HepG2 (cell line): Measurements from ENCODE around the gene ICAM2. TPM values are rescaled to one million over a fixed set of nuclear protein-coding genes. Genes with fewer than 3 reads are reported as not detected.

Experiments
- ATF4 ChIP-seq, 2 experiments: fragments of 450-650 bp in 1 of 2; sonication (generic) in 1 of 2; formaldehyde crosslinking; IDR thresholded peaks; 2 replicates each; pipeline versions ENCODE4 v1.5.0 to v1.8.0; 2020 to 2022; ENCODE audit warnings: mild to moderate bottlenecking in 1 of 2, missing genetic modification reagents in 1 of 2
- FOXA1 ChIP-seq, 2 experiments: fragments of 450-650 bp in 1 of 2; sonication (generic) in 1 of 2; formaldehyde crosslinking in 1 of 2; IDR thresholded peaks; 2 replicates each; pipeline versions ENCODE4 v1.4.0 to v1.6.1; 2016 to 2020; ENCODE audit warnings: missing genetic modification reagents in 1 of 2
- GATAD2A ChIP-seq: IDR thresholded peaks from 2 replicates; pipeline ENCODE4 v1.6.1; 2016
- JUNB ChIP-seq: sonication (generic); formaldehyde crosslinking; IDR thresholded peaks from 2 replicates; pipeline ENCODE4 v1.8.0; 2022; ENCODE audit warnings: missing genetic modification reagents, mild to moderate bottlenecking, borderline replicate concordance
- KLF16 ChIP-seq, 2 experiments: sonication (generic) in 1 of 2; formaldehyde crosslinking in 1 of 2; IDR thresholded peaks; 2 replicates each; pipeline versions ENCODE4 v1.6.1 to v1.8.0; 2016 to 2023; ENCODE audit warnings: missing genetic modification reagents in 2 of 2, missing compliant biosample characterization in 1 of 2
- MXI1 ChIP-seq: IDR thresholded peaks from 3 replicates; pipeline ENCODE4 v1.6.1; 2012; ENCODE audit warnings: low read depth, low read length, inconsistent platforms, borderline replicate concordance
- NONO ChIP-seq, 2 experiments: fragments of 450-650 bp in 1 of 2; sonication (generic) in 1 of 2; formaldehyde crosslinking in 1 of 2; IDR thresholded peaks in 1 of 2; conservative IDR thresholded peaks in 1 of 2; 2 replicates each; pipeline versions ENCODE4 v1.6.1 to v1.8.0; 2017 to 2022; ENCODE audit warnings: mild to moderate bottlenecking in 1 of 2, missing genetic modification reagents in 1 of 2, moderate library complexity in 1 of 2
- NR2F1 ChIP-seq, 2 experiments: fragments of 450-650 bp in 1 of 2; formaldehyde crosslinking in 1 of 2; IDR thresholded peaks; 2 replicates each; pipeline versions ENCODE4 v1.5.0 to v1.6.1; 2016 to 2020; ENCODE audit warnings: mild to moderate bottlenecking in 1 of 2, missing compliant biosample characterization in 1 of 2, missing genetic modification reagents in 1 of 2, moderate library complexity in 1 of 2
- NR2F6 ChIP-seq, 2 experiments: IDR thresholded peaks; 2 replicates each; pipeline ENCODE4 v1.6.1; 2016; ENCODE audit warnings: antibody characterized with exemption in 1 of 2, mild to moderate bottlenecking in 1 of 2
- RBFOX2 ChIP-seq: fragments of 200-400 bp; formaldehyde crosslinking; IDR thresholded peaks from 2 replicates; pipeline ENCODE4 v1.6.1; 2017; ENCODE audit warnings: low read depth, mild to moderate bottlenecking, low read length
- SKI ChIP-seq: fragments of 450-650 bp; IDR thresholded peaks from one replicate; pipeline ENCODE4 v1.6.1; 2018; ENCODE audit warnings: mild to moderate bottlenecking; ENCODE audit not compliant: partially characterized antibody
- SOX13 ChIP-seq, 3 experiments: fragments of 450-650 bp in 1 of 3; sonication (generic) in 1 of 3; formaldehyde crosslinking in 1 of 3; IDR thresholded peaks in 2 of 3; conservative IDR thresholded peaks in 1 of 3; 2 replicates each; pipeline versions ENCODE4 v1.5.0 to v1.6.1; 2016 to 2020; ENCODE audit warnings: antibody characterized with exemption in 1 of 3, mild to moderate bottlenecking in 1 of 3, missing compliant biosample characterization in 1 of 3, missing genetic modification reagents in 1 of 3, moderate library complexity in 1 of 3
- SOX6 ChIP-seq, 2 experiments: fragments of 450-650 bp in 1 of 2; sonication (generic) in 1 of 2; formaldehyde crosslinking in 1 of 2; IDR thresholded peaks; 2 replicates each; pipeline versions ENCODE4 v1.4.0 to v1.6.1; 2017 to 2020; ENCODE audit warnings: antibody characterized with exemption in 1 of 2, mild to moderate bottlenecking in 1 of 2, missing genetic modification reagents in 1 of 2
- TAF1 ChIP-seq: sonication (generic); formaldehyde crosslinking; IDR thresholded peaks from 2 replicates; pipeline ENCODE4 v1.4.0; 2020; ENCODE audit warnings: missing genetic modification reagents
- TRIM24 ChIP-seq: sonication (generic); formaldehyde crosslinking; IDR thresholded peaks from 2 replicates; pipeline ENCODE4 v1.8.0; 2022; ENCODE audit warnings: mild to moderate bottlenecking, missing genetic modification reagents
- YEATS2 ChIP-seq: sonication (generic); formaldehyde crosslinking; IDR thresholded peaks from 2 replicates; pipeline ENCODE4 v1.4.0; 2020; ENCODE audit warnings: missing genetic modification reagents, borderline replicate concordance
- ZHX1 ChIP-seq: sonication (generic); formaldehyde crosslinking; IDR thresholded peaks from 2 replicates; pipeline ENCODE4 v1.8.1; 2022; ENCODE audit warnings: low read depth, mild to moderate bottlenecking, missing genetic modification reagents
- ZNF784 ChIP-seq: sonication (generic); formaldehyde crosslinking; IDR thresholded peaks from 2 replicates; pipeline ENCODE4 v1.5.1; 2020; ENCODE audit warnings: missing genetic modification reagents, mild to moderate bottlenecking, borderline replicate concordance
- polyA plus RNA-seq, 8 experiments: library from polyadenylated mRNA; depleted of rRNA in 3 of 8; stranded (reverse) in 7 of 8; unstranded in 1 of 8; fragments of >200 nt; fragmentation: Illumina TruSeq in 4 of 8; extraction: Trizol in 4 of 8; gene quantifications; 2 replicates each; pipeline versions ENCODE4 v1.2.1 to v1.2.3, GENCODE V29; 2011 to 2016; ENCODE audit warnings: low read depth in 4 of 8, missing spikeins in 1 of 8, mixed read lengths in 1 of 8; ENCODE audit not compliant: insufficient read depth in 1 of 8
- total RNA-seq, 5 experiments: library from RNA; depleted of rRNA; stranded (reverse); fragments of >200 nt; fragmentation: Illumina TruSeq; extraction: Trizol; gene quantifications; 2 replicates each; pipeline ENCODE4 v1.2.3, GENCODE V29; 2016; ENCODE audit warnings: low read depth in 1 of 5
- TF ChIP-seq, protein P1 (sequence below): IDR thresholded peaks from 2 replicates; pipeline ENCODE4 v1.6.1; 2016; ENCODE audit warnings: mild to moderate bottlenecking

Gene ICAM2
- total and polyA plus RNA-seq, 2 of the 13 experiments (the other 11 are each of a cell fraction or from before 2014, with no cell fraction given): 10.9 to 20.8 TPM

- TF ChIP-seq ZHX1 (CRISPR knock-in tag) (no peak), RBFOX2 (no peak), SOX13 (IDR thresholded peaks at IDR 0.05) (no peak), SOX13 (CRISPR knock-in tag; conservative IDR thresholded peaks at IDR 0.05 in 1 of 2, IDR thresholded peaks at IDR 0.05 in 1 of 2) (peak in 1 of 2 experiments; percentile 43; a peak in 1 of 4 replicates), GATAD2A (CRISPR knock-in tag) (peak; percentile 77), SOX6 (IDR thresholded peaks at IDR 0.05) (no peak), SOX6 (CRISPR knock-in tag; IDR thresholded peaks at IDR 0.05) (peak; percentile 80), JUNB (CRISPR knock-in tag) (peak; percentile 75), NR2F1 (CRISPR knock-in tag; IDR thresholded peaks at IDR 0.05) (peak; percentile 31 to 41; a peak in 2 of 4 replicates), MXI1 (peak; percentile 24; the same call in 1 of the 3 replicates), TRIM24 (0 out of 2 replicates have a peak, but pooled peaks have one; percentile 13), ZNF784 (0 out of 2 replicates have a peak, but pooled peaks have one; percentile 57), FOXA1 (IDR thresholded peaks at IDR 0.05) (no peak), FOXA1 (CRISPR knock-in tag; IDR thresholded peaks at IDR 0.05) (peak; percentile 58), KLF16 (CRISPR knock-in tag; IDR thresholded peaks at IDR 0.05) (peak in 1 of 2 experiments; percentile 49; a peak in 1 of 4 replicates), NONO (IDR thresholded peaks at IDR 0.05) (no peak), NONO (CRISPR knock-in tag; conservative IDR thresholded peaks at IDR 0.05) (peak; percentile 54; the same call in 1 of the 2 replicates), ATF4 (CRISPR knock-in tag; IDR thresholded peaks at IDR 0.05) (peak in 1 of 2 experiments; percentile 77; a peak in 2 of 4 replicates), NR2F6 (IDR thresholded peaks at IDR 0.05) (peak; percentile 37; the same call in 1 of the 2 replicates), NR2F6 (CRISPR knock-in tag; IDR thresholded peaks at IDR 0.05) (peak; percentile 65), TAF1 (CRISPR knock-in tag) (no peak), SKI (peak; percentile 50), YEATS2 (peak; percentile 17; the same call in 1 of the 2 replicates)
- TF ChIP-seq, protein P1, sequence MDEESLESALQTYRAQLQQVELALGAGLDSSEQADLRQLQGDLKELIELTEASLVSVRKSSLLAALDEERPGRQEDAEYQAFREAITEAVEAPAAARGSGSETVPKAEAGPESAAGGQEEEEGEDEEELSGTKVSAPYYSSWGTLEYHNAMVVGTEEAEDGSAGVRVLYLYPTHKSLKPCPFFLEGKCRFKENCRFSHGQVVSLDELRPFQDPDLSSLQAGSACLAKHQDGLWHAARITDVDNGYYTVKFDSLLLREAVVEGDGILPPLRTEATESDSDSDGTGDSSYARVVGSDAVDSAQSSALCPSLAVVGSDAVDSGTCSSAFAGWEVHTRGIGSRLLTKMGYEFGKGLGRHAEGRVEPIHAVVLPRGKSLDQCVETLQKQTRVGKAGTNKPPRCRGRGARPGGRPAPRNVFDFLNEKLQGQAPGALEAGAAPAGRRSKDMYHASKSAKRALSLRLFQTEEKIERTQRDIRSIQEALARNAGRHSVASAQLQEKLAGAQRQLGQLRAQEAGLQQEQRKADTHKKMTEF (CRISPR knock-in tag): peak; percentile 59; the same call in 1 of the 2 replicates
Observed at GRCh38 chr17:63962298-63962744, 58.1 kb downstream of the ICAM2 start (continued).
